Common myeloid progenitor, CD34-positive (primary cell): ENCODE results near the gene HPS6.
A peak's percentile ranks its signal among the peaks of the same experiment; 100 is the strongest.

ENCODE experiments used
- CTCF ChIA-PET: fragments of 350-600 bp; sonication (Branson Sonifier 250); formaldehyde crosslinking; loops from one replicate; lab custom pipeline; 2021; ENCODE audit warnings: antibody characterized with exemption; lab: Charles Lee
- POLR2A ChIA-PET: fragments of 350-600 bp; sonication (Branson Sonifier 250); formaldehyde crosslinking; loops from one replicate; lab custom pipeline; 2021; ENCODE audit warnings: antibody characterized with exemption; lab: Charles Lee
- DNase-seq, 3 donors: peaks; one replicate each; pipeline versions ENCODE4 v3.0.0 to v3.0.0-alpha.2; 2013
- H3K27ac ChIP-seq, 2 experiments: 1 replicate in 1 of 2; 2 replicates in 1 of 2; pipeline ENCODE4 v1.7.0; 2013; ENCODE audit warnings: inconsistent platforms in 2 of 2, low read length in 2 of 2, mild to moderate bottlenecking in 2 of 2, low read depth in 1 of 2, moderate library complexity in 1 of 2; ENCODE audit not compliant: severe bottlenecking in 2 of 2, insufficient read depth in 1 of 2, poor library complexity in 1 of 2
- H3K27me3 ChIP-seq, 5 experiments: replicated peaks in 2 of 5; 1 replicate in 3 of 5; 2 replicates in 2 of 5; pipeline versions ENCODE4 v1.6.1 to v1.7.0; 2013; ENCODE audit warnings: low read length in 4 of 5, mild to moderate bottlenecking in 2 of 5, moderate library complexity in 2 of 5, inconsistent platforms in 1 of 5; ENCODE audit not compliant: insufficient read depth in 5 of 5, control insufficient read depth in 4 of 5
- H3K36me3 ChIP-seq, 4 experiments: 1 replicate in 2 of 4; 2 replicates in 2 of 4; pipeline versions ENCODE4 v1.6.1 to v1.7.0; 2013; ENCODE audit warnings: low read length in 3 of 4, control low read depth in 1 of 4, mild to moderate bottlenecking in 1 of 4; ENCODE audit not compliant: control insufficient read depth in 4 of 4, insufficient read depth in 4 of 4
- H3K4me1 ChIP-seq, 4 experiments: 1 replicate in 3 of 4; 2 replicates in 1 of 4; pipeline versions ENCODE4 v1.6.1 to v1.7.1; 2013; ENCODE audit warnings: low read length in 3 of 4, mild to moderate bottlenecking in 3 of 4, control low read depth in 1 of 4, inconsistent platforms in 1 of 4, moderate library complexity in 1 of 4; ENCODE audit not compliant: control insufficient read depth in 4 of 4, insufficient read depth in 4 of 4; ENCODE audit errors: control extremely low read depth in 1 of 4
- H3K4me3 ChIP-seq, 7 experiments: 1 replicate in 4 of 7; 2 replicates in 3 of 7; pipeline versions ENCODE4 v1.5.1 to v1.7.0; 2013; ENCODE audit warnings: mild to moderate bottlenecking in 7 of 7, low read length in 6 of 7, moderate library complexity in 6 of 7, inconsistent platforms in 2 of 7, low read depth in 2 of 7, control low read depth in 1 of 7; ENCODE audit not compliant: insufficient read depth in 4 of 7, control insufficient read depth in 1 of 7; ENCODE audit errors: extremely low read depth in 1 of 7
- H3K9me3 ChIP-seq, 5 experiments: 1 replicate in 4 of 5; 2 replicates in 1 of 5; pipeline versions ENCODE4 v1.6.1 to v1.7.1; 2013; ENCODE audit warnings: low read length in 4 of 5, mild to moderate bottlenecking in 2 of 5, inconsistent platforms in 1 of 5, low read depth in 1 of 5, moderate library complexity in 1 of 5; ENCODE audit not compliant: control insufficient read depth in 4 of 5, insufficient read depth in 2 of 5; ENCODE audit errors: control extremely low read depth in 1 of 5
- whole genome bisulfite sequencing: methylation state at CpG from one replicate; pipeline ENCODE4 v1.1.5; 2013; ENCODE audit not compliant: insufficient coverage; 5-methylcytosine and 5-hydroxymethylcytosine counted together

Gene HPS6

GRCh38 chr10:102114861-102115618 is 49.9 kb downstream of the HPS6 start:
- 0% methylated on average over 4 of the region's 23 CpGs for WGBS
- POLR2A ChIA-PET, result interaction anchor here (0.6 to 1.9 kb wide), 4 partner anchors 9 to 279 kb away, joined by 3 to 6 read pairs (median 4); partner anchors contain the start of gene PPRC1
- CTCF ChIA-PET, result interaction anchor here (1.0 to 2.5 kb wide), 4 partner anchors 10 to 42 kb away, joined by 3 to 11 read pairs (median 6); no protein-coding TSS in a partner anchor
- Histone ChIP-seq H3K27me3 (no peaks in the 10 kb centered on the region), H3K27ac (peak overlapping the region; percentile 41 to 89), H3K4me3 (peak overlapping the region; percentile 48 to 92 (median 73)), H3K36me3 (peaks cover 11 to 18% (median 16%) of the 10 kb centered on the region in 4 experiments), H3K4me1 (peaks cover 22 to 71% (median 66%) of the 10 kb centered on the region in 4 experiments), H3K9me3 (no peaks in the 10 kb centered on the region)
- peak; percentile 73 to 87 (median 84) for DNase-seq

GRCh38 chr10:102115775-102116174 is 50.6 kb downstream of the HPS6 start:
- peak overlapping the region; percentile 41 to 89 for H3K27ac ChIP-seq
- no peaks in the 10 kb centered on the region for H3K9me3 ChIP-seq
- peak overlapping the region in 6 of 7 experiments; percentile 67 to 92 (median 79) for H3K4me3 ChIP-seq
- peaks cover 22 to 72% (median 67%) of the 10 kb centered on the region in 4 experiments for H3K4me1 ChIP-seq
- H3K36me3 ChIP-seq, result peaks cover 5 to 11% (median 9%) of the 10 kb centered on the region in 4 experiments
- peak in 1 of 3 donors; percentile 16 for DNase-seq
- no peaks in the 10 kb centered on the region for H3K27me3 ChIP-seq
- CTCF ChIA-PET, result interaction anchor here (0.8 to 2.5 kb wide), 5 partner anchors 9 to 43 kb away, joined by 3 to 11 read pairs (median 6); no protein-coding TSS in a partner anchor
- 0% methylated on average over 1 of the region's 3 CpGs for WGBS
- POLR2A ChIA-PET, result interaction anchor here (0.6 kb wide), 1 partner anchor 8 kb away, joined by 4 read pairs; no protein-coding TSS in a partner anchor

GRCh38 chr10:102116656-102117055 is 51.5 kb downstream of the HPS6 start:
- peak overlapping the region in 5 of 7 experiments; percentile 38 to 95 (median 91) for H3K4me3 ChIP-seq
- H3K36me3 ChIP-seq, result peaks cover 0 to 4% (median 3%) of the 10 kb centered on the region in 4 experiments
- no peak for DNase-seq
- ChIA-PET POLR2A (no interaction called here), CTCF (interaction anchor here (0.8 to 2.5 kb wide), 5 partner anchors 14 to 44 kb away, joined by 3 to 11 read pairs (median 3); partner anchors contain the start of gene PPRC1)
- H3K9me3 ChIP-seq, result no peaks in the 10 kb centered on the region
- H3K4me1 ChIP-seq, result peaks cover 22 to 81% (median 73%) of the 10 kb centered on the region in 4 experiments
- 75% methylated on average over 1 of the region's 1 CpG for WGBS
- H3K27me3 ChIP-seq, result no peaks in the 10 kb centered on the region
- H3K27ac ChIP-seq, result peak overlapping the region; percentile 14 to 89
